Activated B cell treated with CpG ODN at 0.5 μM for 24 hours (primary cell): ENCODE results near the gene ATP6V0A1. TPM values are rescaled to one million over a fixed set of nuclear protein-coding genes. Genes with fewer than 3 reads are reported as not detected.

ENCODE experiments used
- ATAC-seq: fragments of 200-7000 bp; cut with Tn5 transposase; one replicate; pipeline ENCODE4 v1.10.0; 2021; ENCODE audit warnings: low read depth, mild to moderate bottlenecking, moderate library complexity
- CTCF ChIA-PET: fragments of 350-600 bp; sonication (Branson Sonifier 250); formaldehyde crosslinking; loops from one replicate; lab custom pipeline; 2021; ENCODE audit warnings: antibody characterized with exemption; lab: Charles Lee
- POLR2A ChIA-PET: fragments of 350-600 bp; sonication (Branson Sonifier 250); formaldehyde crosslinking; loops from one replicate; lab custom pipeline; 2021; ENCODE audit warnings: antibody characterized with exemption; lab: Charles Lee
- DNase-seq: peaks from one replicate; pipeline ENCODE4 v3.0.0; 2022
- H3K27ac Mint-ChIP-seq: one replicate; pipeline ENCODE4 v1.8.0; 2020; ENCODE audit warnings: mixed read lengths
- H3K27me3 Mint-ChIP-seq: one replicate; pipeline ENCODE4 v1.8.0; 2021; ENCODE audit warnings: mixed read lengths
- H3K36me3 Mint-ChIP-seq: one replicate; pipeline ENCODE4 v1.8.0; 2021; ENCODE audit warnings: low read depth, mixed read lengths
- H3K4me1 Mint-ChIP-seq: one replicate; pipeline ENCODE4 v1.8.0; 2021; ENCODE audit warnings: mixed read lengths
- H3K4me3 Mint-ChIP-seq: one replicate; pipeline ENCODE4 v1.8.0; 2020; ENCODE audit warnings: mild to moderate bottlenecking, mixed read lengths
- H3K9me3 Mint-ChIP-seq: one replicate; pipeline ENCODE4 v1.8.0; 2020; ENCODE audit warnings: mixed read lengths
- intact Hi-C: fragments of 100-400 bp; cut with micrococcal nuclease; formaldehyde crosslinking; loops from one replicate; pipeline ENCODE4 v1.15.1; 2024
- total RNA-seq: library from RNA; stranded (reverse); gene quantifications from 2 replicates; pipeline ENCODE4 v1.2.3, GENCODE V29; 2022
- TF ChIP-seq, protein P1 (sequence below): fragments of 200-600 bp; IDR thresholded peaks from one replicate; pipeline ENCODE4 v1.8.0; 2022; ENCODE audit warnings: antibody characterized with exemption, mild to moderate bottlenecking

ATP6V0A1 gene
- total RNA-seq, 1 donor from 2014 or later, result 75.6 TPM

- ATAC-seq (peak; percentile 83), DNase-seq (peak; percentile 90)
- H3K27ac Mint-ChIP-seq, result peak within 1 kb of the TSS; percentile 95
- ChIA-PET CTCF (interaction anchor here (1.0 to 1.4 kb wide), 2 partner anchors 11 to 19 kb away, joined by 4 read pairs; partner anchors contain the start of gene PSMC3IP), POLR2A (interaction anchor here (0.6 to 4.7 kb wide), 18 partner anchors 10 to 801 kb away, joined by 3 to 62 read pairs (median 4); partner anchors contain the start of genes BECN1, NAGLU, PSMC3IP and PSME3)
- intact Hi-C loops, result loop anchor here (1.0 kb wide), 2 partner anchors 10 to 31 kb away; partner anchors contain the start of genes NAGLU and PSMC3IP
- H3K4me1 Mint-ChIP-seq, result peaks cover 35% of the 10 kb centered on the region
- H3K9me3 Mint-ChIP-seq, result no peaks in the 10 kb centered on the region
- H3K4me3 Mint-ChIP-seq, result peak within 1 kb of the TSS; percentile 98
- no peaks in the 10 kb centered on the region for H3K27me3 Mint-ChIP-seq
- TF ChIP-seq, protein P1, sequence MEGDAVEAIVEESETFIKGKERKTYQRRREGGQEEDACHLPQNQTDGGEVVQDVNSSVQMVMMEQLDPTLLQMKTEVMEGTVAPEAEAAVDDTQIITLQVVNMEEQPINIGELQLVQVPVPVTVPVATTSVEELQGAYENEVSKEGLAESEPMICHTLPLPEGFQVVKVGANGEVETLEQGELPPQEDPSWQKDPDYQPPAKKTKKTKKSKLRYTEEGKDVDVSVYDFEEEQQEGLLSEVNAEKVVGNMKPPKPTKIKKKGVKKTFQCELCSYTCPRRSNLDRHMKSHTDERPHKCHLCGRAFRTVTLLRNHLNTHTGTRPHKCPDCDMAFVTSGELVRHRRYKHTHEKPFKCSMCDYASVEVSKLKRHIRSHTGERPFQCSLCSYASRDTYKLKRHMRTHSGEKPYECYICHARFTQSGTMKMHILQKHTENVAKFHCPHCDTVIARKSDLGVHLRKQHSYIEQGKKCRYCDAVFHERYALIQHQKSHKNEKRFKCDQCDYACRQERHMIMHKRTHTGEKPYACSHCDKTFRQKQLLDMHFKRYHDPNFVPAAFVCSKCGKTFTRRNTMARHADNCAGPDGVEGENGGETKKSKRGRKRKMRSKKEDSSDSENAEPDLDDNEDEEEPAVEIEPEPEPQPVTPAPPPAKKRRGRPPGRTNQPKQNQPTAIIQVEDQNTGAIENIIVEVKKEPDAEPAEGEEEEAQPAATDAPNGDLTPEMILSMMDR, result no peak
- H3K36me3 Mint-ChIP-seq, result peaks cover 69% of the 10 kb centered on the region
These were observed 108.3 kb downstream of the ATP6V0A1 start, which contains the start of gene MLX for GRCh38 chr17:42566883-42567573. Gene MLX, plus strand, starts transcription at chr17:42567100. Its CDS starts 25 bp downstream, at chr17:42567125.

- intact Hi-C loops, result no loop called here
- TF ChIP-seq, protein P1, result no peak
- ChIA-PET CTCF (interaction anchor here (1.4 kb wide), 1 partner anchor 9 kb away, joined by 4 read pairs; the partner anchor contains the start of gene PSMC3IP), POLR2A (interaction anchor here (1.1 to 4.7 kb wide), 5 partner anchors 9 to 166 kb away, joined by 3 to 62 read pairs (median 17); partner anchors contain the start of genes NAGLU and PSMC3IP)
- peak overlapping the region; percentile 52 for H3K4me3 Mint-ChIP-seq
- H3K27ac Mint-ChIP-seq, result no peak overlapping the region
- DNase-seq (no peak), ATAC-seq (no peak)
- no peaks in the 10 kb centered on the region for H3K9me3 Mint-ChIP-seq
- peaks cover 75% of the 10 kb centered on the region for H3K36me3 Mint-ChIP-seq
- no peaks in the 10 kb centered on the region for H3K27me3 Mint-ChIP-seq
- peaks cover 24% of the 10 kb centered on the region for H3K4me1 Mint-ChIP-seq
These were observed 109.8 kb downstream of the ATP6V0A1 start for GRCh38 chr17:42568341-42569111.

DNA sequence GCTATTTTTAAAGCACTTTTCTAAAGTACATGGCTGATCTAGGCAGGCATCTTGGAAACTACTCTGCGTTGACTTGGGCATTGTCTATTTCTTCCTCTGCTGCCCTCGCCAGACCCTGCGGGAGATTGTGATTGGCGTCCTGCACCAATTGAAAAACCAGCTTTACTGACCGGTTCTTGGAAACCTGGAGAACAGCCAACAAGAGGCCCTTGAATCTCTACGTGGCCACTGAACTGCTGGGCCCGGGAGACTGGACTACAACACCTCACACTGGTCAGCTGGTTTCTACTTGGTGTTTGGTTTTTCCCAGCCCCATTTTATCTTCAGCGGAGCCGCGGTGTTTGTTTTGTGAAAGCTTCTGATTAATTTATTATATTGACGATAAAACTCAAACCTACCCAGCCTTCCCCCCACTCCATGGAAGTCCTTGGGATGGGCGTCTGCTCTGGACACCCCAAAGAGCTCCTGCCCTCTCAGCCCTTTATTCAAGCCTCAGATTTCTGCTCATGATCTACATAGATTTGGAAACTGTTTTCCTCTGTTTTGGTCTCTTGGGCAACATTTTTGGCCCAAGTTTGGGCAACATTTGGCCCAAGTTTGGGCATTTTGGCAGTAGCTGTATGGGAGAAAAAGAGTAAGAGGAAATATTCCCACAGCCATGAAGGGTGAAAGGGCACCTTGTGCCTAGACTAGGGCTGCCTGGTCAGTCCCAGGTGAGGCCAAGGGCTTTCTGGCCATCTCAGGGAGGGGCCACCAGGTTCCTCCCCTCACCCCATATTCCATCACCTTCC lies 113.0 kb downstream of the ATP6V0A1 start:
- ChIA-PET POLR2A (interaction anchor here (1.3 kb wide), 1 partner anchor 17 kb away, joined by 3 read pairs; no protein-coding TSS in a partner anchor), CTCF (interaction anchor here (0.8 kb wide), 1 partner anchor 23 kb away, joined by 3 read pairs; no protein-coding TSS in a partner anchor)
- H3K27me3 Mint-ChIP-seq, result no peaks in the 10 kb centered on the region
- intact Hi-C loops, result no loop called here
- TF ChIP-seq, protein P1, result no peak
- DNase-seq, result no peak
- ATAC-seq, result no peak
- no peak overlapping the region for H3K27ac Mint-ChIP-seq
- peaks cover 68% of the 10 kb centered on the region for H3K36me3 Mint-ChIP-seq
- H3K4me3 Mint-ChIP-seq, result no peak overlapping the region
- no peaks in the 10 kb centered on the region for H3K9me3 Mint-ChIP-seq
- peaks cover 24% of the 10 kb centered on the region for H3K4me1 Mint-ChIP-seq

Other genes with a start within 250 kb of the ATP6V0A1 start
- 80.3 and 82.6 TPM in 2 replicates for gene STAT5B, start 182.5 kb upstream of the ATP6V0A1 start, total RNA-seq
- 136 and 140 TPM in 2 replicates for gene STAT5A, start 170.4 kb upstream of the ATP6V0A1 start, total RNA-seq
- gene STAT3, start 70.4 kb upstream of the ATP6V0A1 start, total RNA-seq, result 211 and 233 TPM in 2 replicates
- 0.10 and 0.20 TPM in 2 replicates for gene CAVIN1, start 35.6 kb upstream of the ATP6V0A1 start, total RNA-seq
- gene NAGLU, start 77.4 kb downstream of the ATP6V0A1 start, total RNA-seq, result 27.8 and 33.9 TPM in 2 replicates
- gene HSD17B1, start 94.0 kb downstream of the ATP6V0A1 start, total RNA-seq, result 0.86 and 1.2 TPM in 2 replicates
- gene COASY, start 103.3 kb downstream of the ATP6V0A1 start, total RNA-seq, result 82.4 and 94.9 TPM in 2 replicates
- gene MLX, start 108.2 kb downstream of the ATP6V0A1 start, total RNA-seq, result 53.4 and 59.7 TPM in 2 replicates
- 9.0 and 10.8 TPM in 2 replicates for gene PSMC3IP, start 118.9 kb downstream of the ATP6V0A1 start, total RNA-seq
- 60.0 and 63.5 TPM in 2 replicates for gene RETREG3, start 150.5 kb downstream of the ATP6V0A1 start, total RNA-seq
- gene TUBG1, start 150.8 kb downstream of the ATP6V0A1 start, total RNA-seq, result 25.0 and 26.8 TPM in 2 replicates
- 8.6 and 9.4 TPM in 2 replicates for gene TUBG2, start 200.4 kb downstream of the ATP6V0A1 start, total RNA-seq
- 0.80 and 1.4 TPM in 2 replicates for gene PLEKHH3, start 218.1 kb downstream of the ATP6V0A1 start, total RNA-seq
- gene CCR10, start 223.0 kb downstream of the ATP6V0A1 start, total RNA-seq, result 1.2 and 1.4 TPM in 2 replicates
- 16.4 and 21.3 TPM in 2 replicates for gene CNTNAP1, start 223.7 kb downstream of the ATP6V0A1 start, total RNA-seq